ENCODE data around the gene SPTBN1. TPM values are rescaled to one million over a fixed set of nuclear protein-coding genes. Genes with fewer than 3 reads are reported as not detected.

The SPTBN1 gene
- total RNA-seq, 1 donor from 2014 or later, result 813 TPM

- H3K36me3 ChIP-seq, result no peaks in the 10 kb centered on the region
- H3K4me3 ChIP-seq, result no peak overlapping the region
- ATAC-seq, result no peak
- no peak overlapping the region for H3K27ac ChIP-seq
- intact Hi-C loops (cut with DNase I), result no loop called here
- H3K4me1 ChIP-seq, result peaks cover 64% of the 10 kb centered on the region
- TF ChIP-seq, protein P1, sequence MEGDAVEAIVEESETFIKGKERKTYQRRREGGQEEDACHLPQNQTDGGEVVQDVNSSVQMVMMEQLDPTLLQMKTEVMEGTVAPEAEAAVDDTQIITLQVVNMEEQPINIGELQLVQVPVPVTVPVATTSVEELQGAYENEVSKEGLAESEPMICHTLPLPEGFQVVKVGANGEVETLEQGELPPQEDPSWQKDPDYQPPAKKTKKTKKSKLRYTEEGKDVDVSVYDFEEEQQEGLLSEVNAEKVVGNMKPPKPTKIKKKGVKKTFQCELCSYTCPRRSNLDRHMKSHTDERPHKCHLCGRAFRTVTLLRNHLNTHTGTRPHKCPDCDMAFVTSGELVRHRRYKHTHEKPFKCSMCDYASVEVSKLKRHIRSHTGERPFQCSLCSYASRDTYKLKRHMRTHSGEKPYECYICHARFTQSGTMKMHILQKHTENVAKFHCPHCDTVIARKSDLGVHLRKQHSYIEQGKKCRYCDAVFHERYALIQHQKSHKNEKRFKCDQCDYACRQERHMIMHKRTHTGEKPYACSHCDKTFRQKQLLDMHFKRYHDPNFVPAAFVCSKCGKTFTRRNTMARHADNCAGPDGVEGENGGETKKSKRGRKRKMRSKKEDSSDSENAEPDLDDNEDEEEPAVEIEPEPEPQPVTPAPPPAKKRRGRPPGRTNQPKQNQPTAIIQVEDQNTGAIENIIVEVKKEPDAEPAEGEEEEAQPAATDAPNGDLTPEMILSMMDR (IDR thresholded peaks at IDR 0.05), result no peak
- no peaks in the 10 kb centered on the region for H3K9me3 ChIP-seq
- H3K27me3 ChIP-seq, result no peaks in the 10 kb centered on the region
- no peak for DNase-seq
Measured at GRCh38 chr2:54605836-54606235, 149.7 kb downstream of the SPTBN1 start.

DNA sequence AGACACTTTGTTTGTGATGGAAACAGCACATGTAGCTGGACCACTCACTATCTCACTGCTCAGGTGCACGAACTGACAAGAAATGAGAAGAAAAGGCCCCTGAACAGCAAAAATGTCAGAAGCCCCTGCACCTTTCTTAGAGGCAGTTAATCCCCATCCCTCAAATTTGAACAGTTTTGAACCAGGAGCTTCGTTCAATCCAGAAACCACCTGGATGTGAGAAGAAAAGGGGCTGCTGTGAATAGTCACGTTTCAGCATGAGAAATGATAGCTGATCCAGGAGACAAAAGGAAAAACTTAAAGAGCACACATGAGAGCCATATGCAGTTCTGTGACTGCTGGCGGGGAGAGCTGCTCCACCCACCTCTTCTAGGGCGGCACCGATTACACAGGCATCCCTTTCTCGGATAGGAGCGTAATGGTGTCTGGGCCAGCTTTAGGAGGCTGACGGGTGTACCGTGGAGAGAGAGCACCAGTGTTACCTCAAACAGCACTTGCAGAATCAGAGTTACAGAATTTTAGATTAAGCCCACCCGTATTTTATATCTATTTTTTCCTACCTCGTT is 150.3 kb downstream of the SPTBN1 start:
- intact Hi-C loops (cut with DNase I), result no loop called here
- Histone ChIP-seq H3K36me3 (no peaks in the 10 kb centered on the region), H3K27me3 (no peaks in the 10 kb centered on the region), H3K4me3 (no peak overlapping the region), H3K9me3 (no peaks in the 10 kb centered on the region), H3K27ac (no peak overlapping the region), H3K4me1 (peaks cover 57% of the 10 kb centered on the region)
- ATAC-seq, result peak; percentile 45
- TF ChIP-seq, protein P1 (IDR thresholded peaks at IDR 0.05), result no peak
- no peak for DNase-seq

DNA sequence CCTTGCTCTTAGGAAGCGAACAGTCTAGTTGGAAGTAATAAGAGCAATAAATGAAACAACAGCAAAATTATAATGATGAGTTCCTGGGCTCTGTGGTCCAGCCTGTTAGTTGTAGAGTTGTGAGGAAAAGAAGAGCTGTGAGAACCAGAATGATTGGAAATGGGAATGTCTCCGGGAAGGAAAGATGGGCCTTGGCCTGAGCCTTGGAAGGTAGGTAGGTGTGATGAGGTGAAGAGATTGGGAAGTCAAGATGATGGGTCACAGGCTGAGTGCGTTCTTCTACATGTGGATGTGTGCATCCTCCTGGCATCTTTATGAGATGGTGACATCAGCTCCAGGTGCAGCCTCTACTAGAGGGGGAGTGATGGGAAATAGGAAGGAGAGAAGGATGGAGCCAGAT is 152.1 kb downstream of the SPTBN1 start:
- Histone ChIP-seq H3K27ac (no peak overlapping the region), H3K4me3 (no peak overlapping the region), H3K9me3 (no peaks in the 10 kb centered on the region), H3K27me3 (no peaks in the 10 kb centered on the region), H3K36me3 (peaks cover 15% of the 10 kb centered on the region), H3K4me1 (peaks cover 50% of the 10 kb centered on the region)
- TF ChIP-seq, protein P1 (IDR thresholded peaks at IDR 0.05), result no peak
- DNase-seq (no peak), ATAC-seq (no peak)
- intact Hi-C loops (cut with DNase I), result no loop called here

DNA sequence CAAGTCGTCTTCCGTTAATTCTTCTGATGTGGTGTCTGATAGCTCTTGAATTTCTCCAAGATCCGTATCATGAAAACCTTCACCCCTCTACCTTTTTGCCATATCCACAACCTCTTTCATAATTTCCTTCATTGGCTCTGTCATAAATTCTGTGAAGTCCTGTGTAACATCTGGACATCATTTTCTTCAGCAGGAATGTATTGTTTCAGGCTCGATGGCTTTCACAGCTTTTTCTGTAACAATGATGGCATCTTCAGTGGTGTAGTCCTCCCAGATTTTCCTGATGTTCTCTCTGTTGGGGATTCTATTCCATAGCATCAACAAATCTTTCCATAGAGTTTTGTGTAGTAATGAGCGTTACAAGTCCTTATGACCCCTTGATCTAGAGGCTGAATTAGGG is 153.1 kb downstream of the SPTBN1 start:
- peaks cover 50% of the 10 kb centered on the region for H3K4me1 ChIP-seq
- DNase-seq (no peak), ATAC-seq (no peak)
- peaks cover 15% of the 10 kb centered on the region for H3K36me3 ChIP-seq
- H3K27me3 ChIP-seq, result no peaks in the 10 kb centered on the region
- H3K27ac ChIP-seq, result no peak overlapping the region
- TF ChIP-seq, protein P1 (IDR thresholded peaks at IDR 0.05), result no peak
- no peak overlapping the region for H3K4me3 ChIP-seq
- no peaks in the 10 kb centered on the region for H3K9me3 ChIP-seq
- intact Hi-C loops (cut with DNase I), result no loop called here

GRCh38 chr2:54609647-54610046 is 153.5 kb downstream of the SPTBN1 start:
- DNase-seq (no peak), ATAC-seq (no peak)
- Histone ChIP-seq H3K27me3 (no peaks in the 10 kb centered on the region), H3K9me3 (no peaks in the 10 kb centered on the region), H3K27ac (no peak overlapping the region), H3K4me1 (peaks cover 50% of the 10 kb centered on the region), H3K4me3 (no peak overlapping the region), H3K36me3 (peaks cover 15% of the 10 kb centered on the region)
- intact Hi-C loops (cut with DNase I), result no loop called here
- TF ChIP-seq, protein P1 (IDR thresholded peaks at IDR 0.05), result no peak

- Histone ChIP-seq H3K36me3 (peaks cover 15% of the 10 kb centered on the region), H3K4me3 (no peak overlapping the region), H3K4me1 (peaks cover 43% of the 10 kb centered on the region), H3K27me3 (no peaks in the 10 kb centered on the region), H3K27ac (no peak overlapping the region), H3K9me3 (no peaks in the 10 kb centered on the region)
- TF ChIP-seq, protein P1 (IDR thresholded peaks at IDR 0.05), result no peak
- DNase-seq, result no peak
- intact Hi-C loops (cut with DNase I), result no loop called here
- peak; percentile 41 for ATAC-seq
Measured at GRCh38 chr2:54610700-54611099, 154.6 kb downstream of the SPTBN1 start.

Data from upper lobe of right lung (tissue), 1 donor.